Lung (tissue), 12 donors: ENCODE data around the gene NEDD9. TPM values are rescaled to one million over a fixed set of nuclear protein-coding genes. Genes with fewer than 3 reads are reported as not detected.

Experiments used
- ATAC-seq: fragments of 200-7000 bp; cut with Tn5 transposase; one replicate; pipeline ENCODE4 v1.9.1; 2020; ENCODE audit warnings: moderate number of reproducible peaks; ENCODE audit not compliant: insufficient read depth, low FRiP score
- DNase-seq, 3 donors: peaks; one replicate each; pipeline ENCODE4 v3.0.0-alpha.2; 2013 to 2017
- H3K27ac ChIP-seq, 2 donors: one replicate each; pipeline ENCODE4 v1.5.1; 2013; ENCODE audit warnings: mild to moderate bottlenecking in 2 of 2, moderate library complexity in 2 of 2, control low read depth in 1 of 2, inconsistent platforms in 1 of 2, low read depth in 1 of 2, low read length in 1 of 2
- H3K27me3 ChIP-seq, 3 donors: one replicate each; pipeline ENCODE4 v1.5.1; 2013; ENCODE audit warnings: low read length in 2 of 3; ENCODE audit not compliant: control insufficient read depth in 3 of 3, insufficient read depth in 3 of 3
- H3K36me3 ChIP-seq, 4 donors: one replicate each; pipeline ENCODE4 v1.5.1; 2013; ENCODE audit warnings: low read length in 4 of 4, mild to moderate bottlenecking in 1 of 4, moderate library complexity in 1 of 4; ENCODE audit not compliant: control insufficient read depth in 4 of 4, insufficient read depth in 4 of 4
- H3K4me1 ChIP-seq, 5 donors: one replicate each; pipeline ENCODE4 v1.5.1; 2013; ENCODE audit warnings: low read length in 5 of 5, mild to moderate bottlenecking in 2 of 5, moderate library complexity in 1 of 5; ENCODE audit not compliant: control insufficient read depth in 5 of 5, insufficient read depth in 5 of 5
- H3K4me3 ChIP-seq: one replicate; pipeline ENCODE4 v1.5.1; 2013; ENCODE audit warnings: mild to moderate bottlenecking, control low read depth, moderate library complexity
- H3K9ac ChIP-seq, 2 donors: one replicate each; pipeline ENCODE4 v1.5.1; 2013; ENCODE audit warnings: low read length in 2 of 2, control low read depth in 1 of 2; ENCODE audit not compliant: insufficient read depth in 1 of 2
- H3K9me3 ChIP-seq, 4 donors: one replicate each; pipeline ENCODE4 v1.5.1; 2013; ENCODE audit warnings: low read length in 3 of 4, mild to moderate bottlenecking in 1 of 4, moderate library complexity in 1 of 4; ENCODE audit not compliant: control insufficient read depth in 4 of 4, insufficient read depth in 3 of 4
- CTCF ChIP-seq: IDR thresholded peaks from 2 replicates; pipeline ENCODE4 v1.5.1; 2012; ENCODE audit warnings: mild to moderate bottlenecking; ENCODE audit errors: control extremely low read depth, extremely low read depth
- WGBS, 2 donors: extraction: QIAGEN DNeasy Blood & Tissue Kit; methylation state at CpG; one replicate each; pipeline ENCODE4 v1.1.7; 2013; 5-methylcytosine and 5-hydroxymethylcytosine counted together
- polyA plus RNA-seq, 2 donors: library from polyadenylated mRNA; stranded (reverse); fragments of 200-250 nt; gene quantifications; one replicate each; pipeline ENCODE4 v1.2.1, GENCODE V29; 2013
- total RNA-seq, 2 donors: library from RNA; depleted of rRNA in 1 of 2; stranded (reverse); fragments of >200 nt in 1 of 2; gene quantifications; one replicate each; pipeline ENCODE4 v1.2.1, GENCODE V29; 2014 to 2021
- donor health status: control.
- donor health status: control.
- donor health status: Bipolar disorder and iron deficiency.
- donor health status: healthy.
- donor health status: DM: yes; HTN: yes; CAD: no.

The NEDD9 gene
- total and polyA plus RNA-seq, 4 donors: 28.2 to 158 (median 125) TPM

GRCh38 chr6:11188161-11188915 is 44.1 kb downstream of the NEDD9 start:
- 82 to 87% methylated on average over 5 of the region's 5 CpGs for WGBS, 2 donors
- peaks cover 17 to 62% (median 47%) of the 10 kb centered on the region in 4 donors for H3K36me3 ChIP-seq

GRCh38 chr6:11187301-11187700 is 45.2 kb downstream of the NEDD9 start:
- Histone ChIP-seq H3K4me3 (no peak overlapping the region), H3K9ac (no peak overlapping the region), H3K36me3 (peaks cover 17 to 59% (median 44%) of the 10 kb centered on the region in 4 donors), H3K27me3 (no peaks in the 10 kb centered on the region), H3K27ac (no peak overlapping the region), H3K9me3 (peaks cover 0 to 2% (median 0%) of the 10 kb centered on the region in 4 donors), H3K4me1 (no peaks in the 10 kb centered on the region)
- no peak for TF ChIP-seq CTCF
- no peak for ATAC-seq
- 94 to 95% methylated on average over 6 of the region's 6 CpGs for WGBS, 2 donors
- DNase-seq: no peak

More at GRCh38 chr6:11188161-11188915, 44.1 kb downstream of the NEDD9 start:
- DNase-seq: no peak
- Histone ChIP-seq H3K9me3 (peaks cover 0 to 2% (median 0%) of the 10 kb centered on the region in 4 donors), H3K27ac (peak overlapping the region in 1 of 2 donors; percentile 60), H3K4me3 (no peak overlapping the region), H3K4me1 (no peaks in the 10 kb centered on the region), H3K9ac (no peak overlapping the region), H3K27me3 (no peaks in the 10 kb centered on the region)
- ATAC-seq: peak; percentile 10
- no peak for TF ChIP-seq CTCF

GRCh38 chr6:11185204-11185842 is 47.1 kb downstream of the NEDD9 start:
- TF ChIP-seq CTCF: no peak
- ATAC-seq (no peak), DNase-seq (peak; percentile 39 to 74 (median 68))
- Histone ChIP-seq H3K9ac (no peak overlapping the region), H3K9me3 (peaks cover 0 to 2% (median 0%) of the 10 kb centered on the region in 4 donors), H3K27ac (peak overlapping the region in 1 of 2 donors; percentile 39), H3K4me3 (no peak overlapping the region), H3K36me3 (peaks cover 14 to 43% (median 36%) of the 10 kb centered on the region in 4 donors), H3K4me1 (no peaks in the 10 kb centered on the region), H3K27me3 (no peaks in the 10 kb centered on the region)
- WGBS, 2 donors: 89 to 92% methylated on average over 17 of the region's 17 CpGs
